IPS-18c (cell line): Measurements from ENCODE around the gene PRKD1.
"Not testable (repeated sequence)": the region's sequence is repeated elsewhere in the genome, so short reads cannot be mapped to it uniquely, and the experiment has no call there.

Experiments used
- H3K4me3 ChIP-seq: 2 replicates; pipeline ENCODE4 v1.7.0; 2013; ENCODE audit warnings: low read depth, mild to moderate bottlenecking, low read length, moderate library complexity; ENCODE audit not compliant: insufficient read depth
- H3K9me3 ChIP-seq: one replicate; pipeline ENCODE4 v1.6.1; 2013; ENCODE audit warnings: mild to moderate bottlenecking, low read length, moderate library complexity; ENCODE audit not compliant: control insufficient read depth, insufficient read depth

The PRKD1 gene

GRCh38 chr14:29740491-29740890 is 187.2 kb downstream of the PRKD1 start:
- Histone ChIP-seq H3K4me3 (no peak overlapping the region), H3K9me3 (no peaks in the 10 kb centered on the region)

DNA sequence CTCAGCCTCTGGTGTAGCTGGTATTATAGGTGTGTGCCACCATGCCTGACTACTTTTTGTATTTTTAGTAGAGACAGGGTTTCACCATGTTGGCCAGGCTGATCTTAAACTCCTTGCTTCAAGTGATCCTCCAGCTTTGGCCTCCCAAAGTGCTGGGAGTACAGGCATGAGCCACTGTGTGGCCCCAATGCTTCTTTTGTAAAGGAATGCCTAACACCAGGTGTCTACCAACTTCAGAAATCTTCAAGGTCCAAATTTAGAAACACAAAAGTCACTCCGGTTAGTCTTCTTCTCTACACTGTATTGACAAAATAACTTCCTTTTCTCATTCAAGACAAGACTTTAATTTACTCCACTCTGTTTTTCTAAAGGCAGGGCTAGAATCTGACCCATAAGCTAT is 188.7 kb downstream of the PRKD1 start:
- Histone ChIP-seq H3K9me3 (no peaks in the 10 kb centered on the region), H3K4me3 (no peak overlapping the region)

GRCh38 chr14:29738056-29738455 is 189.6 kb downstream of the PRKD1 start:
- no peaks in the 10 kb centered on the region for H3K9me3 ChIP-seq

GRCh38 chr14:29735459-29735858 is 192.2 kb downstream of the PRKD1 start:
- Histone ChIP-seq H3K4me3 (no peak overlapping the region), H3K9me3 (no peaks in the 10 kb centered on the region)

More at GRCh38 chr14:29738056-29738455, 189.6 kb downstream of the PRKD1 start:
- H3K4me3 ChIP-seq = no peak overlapping the region

DNA sequence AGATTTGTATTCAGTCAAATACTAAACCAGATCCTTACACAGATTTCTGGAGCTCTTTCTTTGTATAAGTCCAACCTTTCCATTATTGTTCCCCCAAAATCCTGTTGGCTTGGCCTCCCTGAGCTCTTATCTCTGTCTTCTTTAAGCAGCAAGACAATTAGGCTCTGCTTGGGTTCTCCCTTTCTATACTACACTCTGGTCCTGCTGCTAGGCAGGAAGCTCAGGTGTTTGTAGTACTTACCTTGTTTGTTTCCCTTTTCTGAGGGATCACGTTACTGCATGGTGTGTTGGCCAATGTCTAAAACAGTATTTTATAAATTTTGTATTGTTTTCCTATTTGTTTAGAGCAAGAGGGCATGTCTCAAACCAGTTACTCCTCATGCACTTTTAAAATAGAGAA is 192.9 kb downstream of the PRKD1 start:
- H3K4me3 ChIP-seq = no peak overlapping the region
- H3K9me3 ChIP-seq = no peaks in the 10 kb centered on the region

DNA sequence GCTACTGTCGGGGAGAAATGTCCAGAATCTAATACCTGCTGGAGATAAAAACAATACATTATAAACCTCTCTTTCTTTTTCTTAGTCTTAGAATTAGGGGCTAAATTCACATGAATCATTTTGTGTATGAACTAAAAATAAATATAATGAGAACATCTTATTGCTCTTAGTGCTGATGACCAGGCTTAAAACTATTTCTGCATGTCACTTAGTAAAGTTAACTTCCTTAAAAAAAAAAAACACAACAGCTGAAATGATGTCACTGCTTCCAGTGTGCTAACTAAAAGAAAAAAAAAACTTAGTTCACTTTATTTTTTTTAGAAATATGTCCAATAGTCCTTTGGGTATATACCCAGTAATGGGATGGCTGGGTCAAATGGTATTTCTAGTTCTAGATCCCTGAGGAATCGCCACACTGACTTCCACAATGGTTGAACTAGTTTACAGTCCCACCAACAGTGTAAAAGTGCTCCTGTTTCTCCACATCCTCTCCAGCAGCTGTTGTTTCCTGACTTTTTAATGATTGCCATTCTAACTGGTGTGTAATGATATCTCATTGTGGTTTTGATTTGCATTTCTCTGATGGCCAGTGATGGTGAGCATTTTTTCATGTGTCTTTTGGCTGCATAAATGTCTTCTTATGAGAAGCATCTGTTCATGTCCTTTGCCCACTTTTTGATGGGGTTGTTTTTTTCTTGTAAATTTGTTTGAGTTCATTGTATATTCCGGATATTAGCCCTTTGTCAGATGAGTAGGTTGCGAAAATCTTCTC is 200.9 kb downstream of the PRKD1 start:
- not testable (repeated sequence) for H3K4me3 ChIP-seq, H3K9me3 ChIP-seq

DNA sequence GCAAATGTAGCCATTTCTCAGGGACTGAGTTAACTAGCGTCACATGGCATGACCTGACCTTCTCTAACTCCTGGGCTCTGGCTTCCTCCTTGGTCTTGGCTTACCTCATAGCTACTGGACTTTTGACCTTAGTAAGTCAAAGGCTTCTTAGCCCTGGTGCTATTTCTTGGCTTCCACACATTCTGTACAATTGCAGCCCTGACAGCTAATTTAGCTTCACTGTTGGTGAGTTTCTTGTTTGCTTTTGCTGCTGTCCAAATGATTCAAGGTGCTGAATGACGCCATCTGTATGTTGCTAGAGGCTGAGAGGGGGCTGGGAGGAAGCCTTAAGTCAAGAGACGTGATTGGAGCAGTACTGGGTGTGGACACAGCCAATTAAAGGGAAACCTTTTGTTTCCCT is 202.7 kb downstream of the PRKD1 start:
- H3K9me3 ChIP-seq = no peaks in the 10 kb centered on the region
- H3K4me3 ChIP-seq = no peak overlapping the region

DNA sequence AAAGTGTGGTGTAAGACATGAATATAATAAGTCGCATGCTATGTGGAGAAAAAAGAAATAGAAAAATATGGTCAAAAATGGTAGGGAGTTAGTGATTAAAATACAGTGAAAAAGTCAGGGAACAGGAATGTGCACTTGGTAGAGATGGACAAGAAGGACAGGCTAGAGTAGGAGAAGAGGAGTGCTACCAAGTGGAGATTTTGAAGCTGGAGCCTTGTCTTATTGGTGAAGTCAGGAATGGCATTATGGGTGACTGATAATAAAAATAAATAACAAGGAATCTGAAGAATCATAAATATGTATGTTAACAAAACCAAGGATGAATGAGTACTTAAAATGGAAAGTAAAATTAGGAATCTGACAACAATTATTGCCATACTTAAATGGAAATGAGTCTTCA is 204.8 kb downstream of the PRKD1 start:
- H3K4me3 ChIP-seq = no peak overlapping the region
- no peaks in the 10 kb centered on the region for H3K9me3 ChIP-seq

DNA sequence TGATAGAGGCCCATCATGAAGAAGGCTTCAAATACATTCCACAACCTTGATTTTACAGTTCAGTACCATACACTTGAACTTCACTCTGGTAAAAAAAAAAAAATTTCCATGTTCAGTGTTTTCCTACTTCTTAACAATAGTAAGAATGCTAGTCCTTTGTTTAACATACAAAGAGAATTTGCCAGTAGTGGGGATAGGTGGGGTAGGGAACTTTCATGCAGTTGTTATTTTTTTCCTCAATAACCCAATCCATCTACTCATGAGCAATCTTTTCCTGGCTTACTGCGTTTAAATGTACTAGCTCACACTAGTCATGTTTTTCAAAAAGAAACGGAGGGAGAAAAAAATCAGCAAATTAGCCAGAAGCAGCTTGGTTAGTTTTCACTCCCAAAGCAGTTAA is 206.1 kb downstream of the PRKD1 start:
- no peak overlapping the region for H3K4me3 ChIP-seq

DNA sequence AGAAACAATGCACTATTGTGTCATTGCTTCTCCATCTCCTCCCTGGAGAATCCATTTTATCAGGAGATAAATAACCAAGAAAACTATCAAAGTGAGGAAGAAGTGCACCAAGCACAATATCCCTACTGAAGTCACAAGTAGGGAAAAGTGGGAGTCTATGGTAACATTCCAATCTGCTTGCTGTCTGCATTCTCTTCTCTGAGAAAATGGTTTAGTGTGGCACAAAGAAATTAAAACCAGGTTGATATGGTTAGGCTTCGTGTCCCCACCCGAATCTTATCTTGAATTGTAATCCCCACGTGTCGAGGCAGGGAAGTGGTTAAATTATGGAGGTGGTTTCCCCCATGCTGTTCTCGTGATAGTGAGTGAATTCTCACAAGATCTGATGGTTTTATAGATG is 209.7 kb downstream of the PRKD1 start:
- no peak overlapping the region for H3K4me3 ChIP-seq
- no peaks in the 10 kb centered on the region for H3K9me3 ChIP-seq

More for the DNA sequence above, 206.1 kb downstream of the PRKD1 start:
- no peaks in the 10 kb centered on the region for H3K9me3 ChIP-seq

DNA sequence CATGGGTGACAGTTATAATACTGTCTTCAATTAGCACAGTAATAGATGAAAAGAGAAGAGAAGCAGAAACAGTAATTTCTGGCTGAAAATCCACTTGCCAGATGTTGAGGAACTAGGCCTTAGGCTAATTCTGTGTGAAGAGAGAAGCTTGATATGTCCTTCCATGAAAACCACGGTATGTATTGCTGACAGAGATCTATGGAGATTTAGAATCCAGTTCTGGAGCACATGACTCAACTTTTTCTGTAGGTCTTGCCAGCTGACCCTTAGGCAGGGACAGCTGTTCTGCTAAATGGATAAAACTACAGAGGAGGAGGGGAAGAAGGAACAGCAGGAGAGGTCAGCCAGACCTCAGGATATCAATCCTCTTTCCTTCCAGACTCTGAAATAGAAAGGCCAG is 211.5 kb downstream of the PRKD1 start:
- Histone ChIP-seq H3K4me3 (no peak overlapping the region), H3K9me3 (no peaks in the 10 kb centered on the region)

DNA sequence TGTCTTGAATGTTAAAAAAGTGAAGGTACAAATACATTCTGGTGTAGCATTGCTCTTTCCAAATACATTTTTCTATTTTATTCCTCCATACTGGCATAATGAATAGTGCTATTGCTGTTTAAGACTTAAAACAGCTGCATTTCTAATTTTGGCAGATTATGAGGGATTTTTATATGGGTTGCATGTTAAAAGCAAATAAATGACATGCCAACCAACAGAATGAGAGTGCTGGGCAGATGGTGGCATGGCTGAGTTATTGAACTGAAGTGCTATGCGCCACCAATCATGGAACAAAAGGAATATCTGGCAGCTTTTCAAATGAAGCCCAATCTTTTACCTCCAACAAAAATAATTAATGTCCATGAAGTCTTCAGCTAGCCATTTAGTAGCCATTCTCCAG is 215.0 kb downstream of the PRKD1 start:
- H3K4me3 ChIP-seq = no peak overlapping the region
- no peaks in the 10 kb centered on the region for H3K9me3 ChIP-seq

DNA sequence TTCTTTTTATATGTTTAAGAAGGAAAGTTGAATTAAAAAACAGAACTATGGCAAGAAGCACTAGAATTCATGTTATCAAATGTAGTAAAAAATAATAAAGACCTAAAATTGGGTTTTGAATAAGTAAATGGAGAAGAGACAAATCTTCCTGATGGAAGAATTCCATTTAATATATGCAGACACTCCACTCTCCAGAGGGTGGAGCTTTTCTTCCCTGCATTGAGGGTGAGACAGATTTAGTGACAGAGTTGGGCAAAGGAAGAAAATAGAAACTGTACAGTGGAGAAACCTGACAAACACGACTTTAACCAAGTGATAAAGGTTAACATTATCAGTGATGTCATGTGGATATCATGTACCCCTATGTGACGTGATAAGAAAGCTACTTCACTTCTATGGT is 217.6 kb downstream of the PRKD1 start:
- no peak overlapping the region for H3K4me3 ChIP-seq
- no peaks in the 10 kb centered on the region for H3K9me3 ChIP-seq

DNA sequence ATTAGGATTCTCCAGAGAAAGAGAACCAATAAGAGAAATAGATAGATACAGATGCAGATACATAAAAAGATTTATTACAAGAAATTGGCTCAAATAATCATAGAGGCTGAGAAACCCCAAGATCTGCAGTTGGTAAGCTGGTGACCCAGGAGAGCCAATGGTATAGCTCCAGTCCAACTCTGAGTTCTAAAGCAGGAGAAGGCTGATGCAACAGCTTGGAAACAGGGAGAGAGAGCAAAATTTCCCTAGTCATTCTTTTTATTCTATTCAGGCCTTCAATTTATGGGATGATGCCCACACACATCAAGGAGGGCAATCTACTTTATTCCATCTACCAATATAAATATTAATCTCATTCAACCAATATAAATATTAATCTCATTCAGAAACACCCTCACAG is 218.2 kb downstream of the PRKD1 start:
- H3K4me3 ChIP-seq = no peak overlapping the region
- H3K9me3 ChIP-seq = no peaks in the 10 kb centered on the region

DNA sequence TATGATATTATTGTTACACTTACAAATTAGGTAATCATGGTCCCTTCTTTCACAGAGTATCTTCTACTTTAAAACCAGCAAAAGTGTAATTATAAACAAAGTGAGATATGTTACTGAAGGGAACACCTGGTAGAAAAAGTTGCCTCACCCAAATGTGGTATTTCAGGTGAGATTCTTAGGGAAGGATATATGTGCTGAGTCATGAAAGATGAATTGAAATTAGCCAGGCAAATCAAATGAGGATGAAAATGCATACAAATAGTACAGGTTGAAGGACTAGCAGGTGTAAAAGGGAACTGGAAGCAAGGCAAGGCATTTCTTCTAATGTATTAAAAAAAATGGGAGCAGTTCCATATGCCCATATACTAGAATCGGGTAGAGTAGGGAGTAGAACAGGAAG is 220.9 kb downstream of the PRKD1 start:
- Histone ChIP-seq H3K4me3 (no peak overlapping the region), H3K9me3 (no peaks in the 10 kb centered on the region)

DNA sequence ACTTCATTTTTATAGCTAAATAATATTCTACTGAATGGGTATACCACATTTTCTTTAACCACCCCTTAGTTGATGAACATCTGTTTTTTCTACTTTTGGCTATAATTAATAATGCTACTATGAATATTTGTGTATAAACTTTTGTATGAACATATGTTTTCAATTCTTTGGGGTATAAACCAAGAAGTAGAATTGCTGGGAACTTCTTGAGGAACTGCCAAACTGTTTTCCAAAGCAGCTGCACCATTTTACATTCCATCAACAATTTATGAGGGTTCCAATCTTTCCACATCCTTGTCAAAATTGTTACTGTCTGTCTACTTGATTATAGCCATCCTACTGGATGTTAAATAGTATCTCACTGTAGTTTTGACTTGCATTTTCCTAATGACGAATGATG is 221.8 kb downstream of the PRKD1 start:
- Histone ChIP-seq H3K9me3 (no peaks in the 10 kb centered on the region), H3K4me3 (no peak overlapping the region)

GRCh38 chr14:29689597-29689996 is 238.1 kb downstream of the PRKD1 start:
- not testable (repeated sequence) for H3K9me3 ChIP-seq, H3K4me3 ChIP-seq

DNA sequence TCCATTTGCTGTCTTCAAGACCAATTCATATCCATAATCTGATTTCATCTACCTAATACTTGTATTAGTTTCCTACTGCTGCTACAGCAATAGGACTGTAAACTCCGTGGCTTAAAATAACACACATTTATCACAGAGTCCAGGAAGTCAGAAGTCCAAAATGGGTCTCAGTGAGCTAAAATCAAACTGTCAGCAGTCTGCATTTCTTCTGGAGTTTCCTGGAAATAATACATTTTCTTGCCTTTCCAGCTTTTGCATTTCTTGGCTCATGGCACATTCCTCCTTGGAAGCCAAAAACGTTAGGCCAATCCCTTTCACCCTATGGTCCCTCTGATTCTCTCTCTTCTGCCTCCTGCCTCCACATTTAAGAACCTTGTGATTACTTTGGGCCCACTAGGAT is 239.8 kb downstream of the PRKD1 start:
- no peaks in the 10 kb centered on the region for H3K9me3 ChIP-seq
- no peak overlapping the region for H3K4me3 ChIP-seq
